Ecto neural progenitor cell (in vitro differentiated cells): Measurements from ENCODE around the gene IGFLR1.

Source experiments
- DNase-seq: peaks from one replicate; pipeline ENCODE4 v3.0.0-alpha.2; 2018; ENCODE audit warnings: low spot score

Gene IGFLR1

DNA sequence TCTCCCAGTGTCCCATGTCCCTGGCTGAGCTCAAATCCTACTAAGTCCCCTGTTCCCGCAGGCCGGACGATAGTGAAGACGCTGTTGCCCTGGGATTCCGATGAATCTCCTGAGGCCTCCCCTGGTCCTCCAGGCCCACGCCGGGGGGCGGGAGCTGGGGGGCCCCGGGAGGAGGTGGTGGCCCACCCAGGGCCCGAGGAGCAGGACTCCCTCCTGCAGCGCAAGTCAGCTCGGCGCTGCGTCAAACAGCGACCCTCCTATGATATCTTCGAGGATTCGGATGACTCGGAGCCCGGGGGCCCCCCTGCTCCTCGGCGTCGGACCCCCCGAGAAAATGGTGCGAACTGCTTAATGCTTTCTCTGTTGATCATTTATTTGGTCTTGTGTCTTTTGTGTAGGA is 18.6 kb downstream of the IGFLR1 start:
- DNase-seq: no peak

DNA sequence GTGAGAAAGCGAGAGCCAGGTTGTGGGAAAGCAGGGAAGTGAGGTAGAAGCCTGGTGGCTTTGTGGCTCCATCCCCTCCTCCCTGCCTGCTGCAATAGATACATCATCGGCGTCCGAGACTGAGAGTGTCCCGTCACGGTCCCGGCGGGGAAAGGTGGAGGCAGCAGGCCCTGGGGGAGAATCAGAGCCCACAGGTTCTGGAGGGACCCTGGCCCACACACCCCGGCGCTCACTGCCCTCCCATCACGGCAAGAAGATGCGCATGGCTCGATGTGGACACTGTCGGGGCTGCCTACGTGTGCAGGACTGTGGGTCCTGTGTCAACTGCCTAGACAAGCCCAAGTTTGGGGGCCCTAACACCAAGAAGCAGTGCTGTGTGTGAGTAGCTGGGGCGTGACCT is 19.4 kb downstream of the IGFLR1 start:
- no peak for DNase-seq

DNA sequence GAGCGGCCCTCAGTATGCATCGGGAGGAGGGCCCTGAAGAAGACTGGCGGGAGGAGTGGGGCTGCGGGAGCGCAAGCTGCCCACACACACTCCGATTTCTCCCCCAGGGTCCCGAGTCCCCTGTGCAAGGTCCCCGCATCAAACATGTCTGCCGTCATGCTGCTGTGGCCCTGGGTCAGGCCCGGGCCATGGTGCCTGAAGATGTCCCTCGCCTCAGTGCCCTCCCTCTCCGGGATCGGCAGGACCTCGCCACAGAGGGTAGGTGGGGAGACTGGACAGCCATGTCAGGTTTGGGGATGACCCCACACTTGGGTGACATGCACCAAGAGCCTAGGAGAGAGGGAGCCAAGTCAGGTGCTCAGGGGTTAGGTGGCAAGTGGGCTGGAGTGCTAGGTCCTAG is 19.8 kb downstream of the IGFLR1 start:
- no peak for DNase-seq

DNA sequence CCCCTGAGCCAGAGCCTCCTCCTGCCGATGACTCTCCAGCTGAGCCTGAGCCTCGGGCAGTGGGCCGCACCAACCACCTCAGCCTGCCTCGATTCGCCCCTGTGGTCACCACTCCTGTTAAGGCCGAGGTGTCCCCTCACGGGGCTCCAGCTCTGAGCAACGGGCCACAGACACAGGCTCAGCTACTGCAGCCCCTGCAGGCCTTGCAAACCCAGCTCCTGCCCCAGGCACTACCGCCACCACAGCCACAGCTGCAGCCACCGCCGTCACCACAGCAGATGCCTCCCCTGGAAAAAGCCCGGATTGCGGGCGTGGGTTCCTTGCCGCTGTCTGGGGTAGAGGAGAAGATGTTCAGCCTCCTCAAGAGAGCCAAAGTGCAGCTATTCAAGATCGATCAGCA is 20.9 kb downstream of the IGFLR1 start:
- DNase-seq: no peak

DNA sequence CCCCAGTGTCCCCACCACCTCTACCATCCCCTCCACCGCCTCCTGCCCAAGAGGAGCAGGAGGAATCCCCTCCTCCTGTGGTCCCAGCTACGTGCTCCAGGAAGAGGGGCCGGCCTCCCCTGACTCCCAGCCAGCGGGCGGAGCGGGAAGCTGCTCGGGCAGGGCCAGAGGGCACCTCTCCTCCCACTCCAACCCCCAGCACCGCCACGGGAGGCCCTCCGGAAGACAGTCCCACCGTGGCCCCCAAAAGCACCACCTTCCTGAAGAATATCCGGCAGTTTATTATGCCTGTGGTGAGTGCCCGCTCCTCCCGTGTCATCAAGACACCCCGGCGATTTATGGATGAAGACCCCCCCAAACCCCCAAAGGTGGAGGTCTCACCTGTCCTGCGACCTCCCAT is 21.6 kb downstream of the IGFLR1 start:
- DNase-seq: no peak

DNA sequence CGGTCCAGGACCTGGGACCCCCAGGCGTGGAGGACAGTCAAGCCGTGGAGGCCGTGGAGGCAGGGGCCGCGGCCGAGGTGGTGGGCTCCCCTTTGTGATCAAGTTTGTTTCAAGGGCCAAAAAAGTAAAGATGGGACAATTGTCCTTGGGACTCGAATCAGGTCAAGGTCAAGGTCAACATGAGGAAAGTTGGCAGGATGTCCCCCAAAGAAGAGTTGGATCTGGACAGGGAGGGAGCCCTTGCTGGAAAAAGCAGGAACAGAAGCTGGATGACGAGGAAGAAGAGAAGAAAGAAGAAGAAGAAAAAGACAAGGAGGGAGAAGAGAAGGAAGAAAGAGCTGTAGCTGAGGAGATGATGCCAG is 22.1 kb downstream of the IGFLR1 start:
- DNase-seq: no peak

DNA sequence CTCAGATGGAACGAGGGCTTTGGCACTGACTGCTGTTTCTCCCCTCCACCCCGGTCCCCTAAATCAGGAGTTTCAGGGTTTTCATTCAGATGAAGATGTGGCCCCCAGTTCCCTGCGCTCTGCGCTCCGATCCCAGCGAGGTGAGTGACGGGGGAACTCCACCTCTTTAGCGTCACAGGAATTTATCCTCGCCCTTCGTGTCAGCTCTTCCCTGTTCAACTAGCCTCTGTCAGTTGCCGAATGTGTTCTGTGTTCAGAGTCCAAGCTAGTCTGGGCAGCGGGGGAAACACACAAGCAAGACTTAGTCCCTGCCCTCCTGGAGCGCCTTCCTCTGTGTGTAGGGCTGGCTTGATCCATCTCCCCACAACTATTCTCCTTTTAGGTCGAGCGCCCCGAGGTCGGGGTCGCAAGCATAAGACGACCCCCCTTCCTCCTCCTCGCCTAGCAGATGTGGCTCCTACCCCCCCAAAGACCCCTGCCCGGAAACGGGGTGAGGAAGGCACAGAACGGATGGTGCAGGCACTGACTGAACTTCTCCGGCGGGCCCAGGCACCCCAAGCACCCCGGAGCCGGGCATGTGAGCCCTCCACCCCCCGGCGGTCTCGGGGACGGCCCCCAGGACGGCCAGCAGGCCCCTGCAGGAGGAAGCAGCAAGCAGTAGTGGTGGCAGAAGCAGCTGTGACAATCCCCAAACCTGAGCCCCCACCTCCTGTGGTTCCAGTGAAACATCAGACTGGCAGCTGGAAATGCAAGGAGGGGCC is 22.7 kb downstream of the IGFLR1 start:
- no peak for DNase-seq

DNA sequence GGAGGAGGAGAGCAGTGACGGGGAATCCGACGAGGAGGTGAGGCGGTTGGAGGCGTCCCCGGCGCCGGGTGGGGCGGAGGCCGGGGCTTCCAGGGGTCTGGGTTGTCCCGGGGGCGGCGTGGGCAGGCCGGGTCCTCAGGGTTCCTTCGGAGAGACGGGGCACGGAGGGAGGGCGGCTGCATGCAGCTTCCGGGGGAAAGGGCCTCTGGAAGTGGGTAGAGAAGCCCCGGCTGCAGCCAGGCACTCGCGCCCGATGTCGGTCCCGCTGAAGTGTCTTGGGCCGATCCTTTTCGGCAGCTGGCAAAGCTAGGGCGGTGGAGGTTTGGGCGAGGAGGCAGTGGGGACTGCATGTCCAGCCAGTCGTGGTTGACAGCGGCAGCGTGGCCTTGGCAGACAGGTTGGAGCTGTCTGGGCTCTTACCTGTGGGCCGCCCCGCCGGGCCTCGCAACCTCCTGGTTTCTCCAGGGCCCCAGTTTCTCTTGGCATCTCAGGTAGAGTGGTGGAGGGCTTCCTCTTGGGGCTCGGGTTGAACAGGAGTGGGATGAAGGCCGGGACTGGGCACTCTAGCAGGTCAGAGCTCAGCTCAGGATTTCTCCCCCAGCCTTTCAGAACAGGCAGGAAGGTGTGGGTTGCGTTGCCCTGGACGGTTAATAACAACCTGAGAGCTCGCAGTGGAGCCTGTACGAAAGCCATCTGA is 23.8 kb downstream of the IGFLR1 start:
- DNase-seq: peak; percentile 70

DNA sequence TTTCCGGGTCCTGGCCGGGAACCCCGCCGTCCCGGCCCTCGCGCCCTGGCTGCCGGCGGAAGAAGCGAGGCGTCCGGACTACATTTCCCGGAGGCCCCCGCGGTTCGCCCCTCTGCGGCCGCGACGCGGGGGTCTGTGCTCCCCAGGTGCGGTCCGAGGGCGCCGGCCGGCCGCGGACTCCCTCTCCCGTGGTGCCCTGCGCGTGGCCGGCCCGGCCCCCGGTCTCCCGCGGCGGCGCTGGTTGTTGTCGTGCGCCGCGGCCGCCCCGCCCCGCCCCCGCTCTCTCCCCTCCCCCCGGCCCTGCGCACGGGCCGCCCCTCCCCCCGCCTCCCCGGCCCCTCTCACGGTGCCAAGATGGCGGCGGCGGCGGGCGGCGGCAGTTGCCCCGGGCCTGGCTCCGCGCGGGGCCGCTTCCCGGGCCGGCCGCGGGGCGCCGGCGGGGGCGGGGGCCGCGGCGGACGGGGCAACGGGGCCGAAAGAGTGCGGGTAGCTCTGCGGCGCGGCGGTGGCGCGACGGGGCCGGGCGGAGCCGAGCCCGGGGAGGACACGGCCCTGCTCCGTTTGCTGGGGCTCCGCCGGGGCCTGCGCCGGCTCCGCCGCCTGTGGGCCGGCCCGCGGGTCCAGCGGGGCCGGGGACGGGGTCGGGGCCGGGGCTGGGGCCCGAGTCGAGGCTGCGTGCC is 24.4 kb downstream of the IGFLR1 start, which contains the start of gene KMT2B:
Gene KMT2B, plus strand, starts transcription at position 339 of the 680 bp plus-strand sequence. Its CDS starts 16 bp downstream, at position 355.
- no peak for DNase-seq

DNA sequence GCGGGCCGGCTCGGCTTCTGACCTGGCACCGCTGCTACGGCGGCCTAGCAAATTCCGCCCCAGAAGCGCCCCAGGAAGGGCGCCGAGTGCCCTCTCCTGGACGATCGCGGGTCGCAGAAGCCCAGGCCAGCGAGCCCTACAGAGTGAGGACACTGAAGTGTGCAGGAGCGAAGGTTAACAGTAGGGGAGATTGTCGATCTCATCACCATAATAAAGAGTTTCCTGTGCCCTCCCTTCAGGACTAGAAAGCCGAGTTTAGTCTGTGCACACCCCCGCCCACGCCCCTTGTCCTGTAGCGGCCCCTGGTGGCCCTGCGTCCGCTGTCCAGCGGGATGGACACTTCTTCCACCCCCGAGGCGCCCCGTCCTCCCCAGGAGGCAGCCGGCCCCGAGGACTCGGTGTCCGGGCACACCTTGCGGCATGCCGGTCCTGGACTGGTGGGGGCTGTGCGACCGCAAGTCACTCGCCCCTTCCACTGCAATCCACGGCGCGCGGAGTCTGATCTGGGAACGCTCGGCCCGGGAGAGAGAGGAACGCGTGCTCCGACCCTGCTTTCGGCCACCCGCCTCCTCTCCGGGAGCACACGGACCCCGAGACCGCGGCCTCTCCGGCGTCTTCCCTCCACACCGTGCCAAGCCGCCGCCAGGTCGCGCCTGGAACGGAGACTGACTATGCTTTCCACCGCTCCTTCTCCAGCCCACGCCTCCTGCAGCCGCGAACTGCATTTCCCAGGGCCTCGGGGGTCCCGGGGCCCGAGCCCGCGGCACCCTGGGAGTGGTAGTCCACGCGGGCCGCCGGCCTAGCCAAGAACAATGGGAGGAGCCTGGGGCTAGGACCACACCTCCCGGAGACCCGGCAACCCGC is 25.2 kb downstream of the IGFLR1 start:
- DNase-seq: peak; percentile 97

DNA sequence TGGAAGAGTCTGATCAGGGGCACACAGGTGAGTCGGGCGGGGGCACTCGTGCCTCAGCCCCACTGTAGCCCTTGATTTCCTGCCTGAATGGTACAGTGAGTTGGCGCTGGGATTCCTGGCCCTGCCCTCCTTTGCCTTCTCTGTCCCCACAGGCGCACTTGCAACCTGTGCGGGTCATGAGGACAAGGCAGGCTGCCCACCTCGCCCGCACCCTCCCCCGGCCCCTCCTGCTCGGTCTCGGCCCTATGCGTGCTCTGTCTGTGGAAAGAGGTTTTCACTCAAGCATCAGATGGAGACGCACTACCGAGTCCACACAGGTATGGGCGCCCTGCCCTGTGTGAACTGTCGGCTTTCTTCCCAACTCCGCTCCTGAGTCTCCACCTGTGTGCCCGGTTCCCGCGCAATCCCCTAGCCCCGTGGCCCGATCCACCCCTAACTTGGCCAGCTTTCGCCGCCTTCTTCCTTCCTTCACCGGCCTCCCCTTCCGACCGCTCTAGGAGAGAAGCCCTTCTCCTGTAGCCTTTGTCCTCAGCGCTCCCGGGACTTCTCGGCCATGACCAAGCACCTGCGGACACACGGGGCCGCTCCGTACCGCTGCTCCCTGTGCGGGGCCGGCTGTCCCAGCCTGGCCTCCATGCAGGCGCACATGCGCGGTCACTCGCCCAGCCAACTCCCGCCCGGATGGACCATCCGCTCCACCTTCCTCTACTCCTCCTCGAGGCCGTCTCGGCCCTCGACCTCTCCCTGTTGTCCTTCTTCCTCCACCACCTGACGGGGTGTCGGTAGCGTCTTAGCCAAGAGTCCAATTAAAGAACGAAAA is 26.1 kb downstream of the IGFLR1 start:
- DNase-seq: no peak

DNA sequence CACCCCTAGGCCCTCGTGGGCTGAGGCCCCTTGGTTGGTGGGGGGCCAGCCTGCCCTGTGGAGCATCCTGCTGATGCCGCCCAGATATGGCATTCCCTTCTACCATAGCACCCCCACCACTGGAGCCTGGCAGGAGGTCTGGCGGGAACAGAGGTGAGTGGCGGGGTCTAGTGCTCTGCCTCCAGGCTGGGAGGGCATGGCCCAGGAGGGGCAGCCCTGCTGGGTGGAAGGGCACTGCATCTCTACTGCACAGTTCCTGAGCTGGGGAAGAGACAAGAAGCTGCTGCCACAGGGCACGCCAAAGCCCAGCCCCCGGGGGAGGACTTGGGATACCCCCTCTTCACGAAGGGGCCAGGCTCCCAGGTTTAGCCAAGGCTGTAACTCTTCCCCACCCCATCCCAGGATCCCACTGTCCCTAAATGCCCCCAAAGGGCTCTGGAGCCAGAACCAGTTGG is 26.9 kb downstream of the IGFLR1 start:
- no peak for DNase-seq

DNA sequence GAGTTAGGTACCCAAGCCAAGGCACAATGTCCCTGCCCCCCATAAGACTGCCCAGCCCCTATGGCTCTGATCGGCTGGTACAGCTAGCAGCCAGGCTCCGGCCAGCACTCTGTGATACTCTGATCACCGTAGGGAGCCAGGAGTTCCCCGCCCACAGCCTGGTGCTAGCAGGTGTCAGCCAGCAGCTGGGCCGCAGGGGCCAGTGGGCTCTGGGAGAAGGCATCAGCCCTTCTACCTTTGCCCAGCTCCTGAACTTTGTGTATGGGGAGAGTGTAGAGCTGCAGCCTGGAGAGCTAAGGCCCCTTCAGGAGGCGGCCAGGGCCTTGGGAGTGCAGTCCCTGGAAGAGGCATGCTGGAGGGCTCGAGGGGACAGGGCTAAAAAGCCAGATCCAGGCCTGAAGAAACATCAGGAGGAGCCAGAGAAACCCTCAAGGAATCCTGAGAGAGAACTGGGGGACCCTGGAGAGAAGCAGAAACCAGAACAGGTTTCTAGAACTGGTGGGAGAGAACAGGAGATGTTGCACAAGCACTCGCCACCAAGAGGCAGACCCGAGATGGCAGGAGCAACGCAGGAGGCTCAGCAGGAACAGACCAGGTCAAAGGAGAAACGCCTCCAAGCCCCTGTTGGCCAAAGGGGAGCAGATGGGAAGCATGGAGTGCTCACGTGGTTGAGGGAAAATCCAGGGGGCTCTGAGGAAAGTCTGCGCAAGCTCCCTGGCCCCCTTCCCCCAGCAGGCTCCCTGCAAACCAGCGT is 27.5 kb downstream of the IGFLR1 start:
- peak; percentile 59 for DNase-seq

DNA sequence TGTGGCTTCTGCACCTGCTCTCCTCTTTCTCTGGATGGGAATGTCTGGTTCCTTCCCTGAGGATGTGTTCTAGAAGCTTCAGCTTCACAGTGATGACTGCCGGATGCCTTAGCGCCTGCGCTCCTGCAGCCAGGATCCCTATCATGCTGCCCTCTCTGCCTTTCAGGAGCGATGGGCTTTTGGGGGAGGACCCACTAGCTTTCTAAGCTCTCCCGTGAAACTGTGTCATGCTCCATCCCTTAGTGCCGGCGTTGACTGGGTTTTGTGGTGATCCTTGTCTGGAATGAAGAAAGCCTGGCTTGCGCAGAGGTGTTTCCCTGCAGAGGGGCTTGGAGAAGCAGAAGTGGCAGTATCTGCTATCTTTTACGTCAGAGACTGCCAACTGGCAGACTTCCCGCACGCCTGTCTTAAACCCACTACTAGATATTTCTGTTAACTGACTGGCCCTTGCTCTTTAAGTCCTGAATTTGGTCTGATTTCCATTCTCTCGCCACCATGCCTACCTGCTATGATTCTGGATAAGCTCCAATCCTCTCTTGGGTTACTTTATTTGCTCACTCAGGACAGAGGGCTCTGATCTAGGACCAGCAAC is 28.3 kb downstream of the IGFLR1 start:
- DNase-seq: no peak

DNA sequence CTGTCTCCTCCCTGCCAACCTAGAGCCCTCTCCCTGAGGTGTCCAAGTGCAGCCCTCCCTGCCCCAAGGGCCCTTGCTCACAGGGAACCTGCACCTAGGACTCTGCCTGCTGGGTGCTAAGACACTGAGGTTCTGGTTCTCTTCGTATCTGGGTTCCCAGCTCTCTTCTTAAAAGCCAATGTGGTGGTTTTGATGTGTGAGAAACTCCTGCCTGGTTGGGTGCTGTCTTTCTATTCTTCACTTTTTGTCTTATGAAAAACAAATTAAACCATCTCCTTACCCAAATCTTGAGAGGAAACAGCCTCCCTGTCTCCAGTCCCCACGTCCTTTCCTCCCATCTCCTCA is 28.8 kb downstream of the IGFLR1 start:
- DNase-seq: no peak

DNA sequence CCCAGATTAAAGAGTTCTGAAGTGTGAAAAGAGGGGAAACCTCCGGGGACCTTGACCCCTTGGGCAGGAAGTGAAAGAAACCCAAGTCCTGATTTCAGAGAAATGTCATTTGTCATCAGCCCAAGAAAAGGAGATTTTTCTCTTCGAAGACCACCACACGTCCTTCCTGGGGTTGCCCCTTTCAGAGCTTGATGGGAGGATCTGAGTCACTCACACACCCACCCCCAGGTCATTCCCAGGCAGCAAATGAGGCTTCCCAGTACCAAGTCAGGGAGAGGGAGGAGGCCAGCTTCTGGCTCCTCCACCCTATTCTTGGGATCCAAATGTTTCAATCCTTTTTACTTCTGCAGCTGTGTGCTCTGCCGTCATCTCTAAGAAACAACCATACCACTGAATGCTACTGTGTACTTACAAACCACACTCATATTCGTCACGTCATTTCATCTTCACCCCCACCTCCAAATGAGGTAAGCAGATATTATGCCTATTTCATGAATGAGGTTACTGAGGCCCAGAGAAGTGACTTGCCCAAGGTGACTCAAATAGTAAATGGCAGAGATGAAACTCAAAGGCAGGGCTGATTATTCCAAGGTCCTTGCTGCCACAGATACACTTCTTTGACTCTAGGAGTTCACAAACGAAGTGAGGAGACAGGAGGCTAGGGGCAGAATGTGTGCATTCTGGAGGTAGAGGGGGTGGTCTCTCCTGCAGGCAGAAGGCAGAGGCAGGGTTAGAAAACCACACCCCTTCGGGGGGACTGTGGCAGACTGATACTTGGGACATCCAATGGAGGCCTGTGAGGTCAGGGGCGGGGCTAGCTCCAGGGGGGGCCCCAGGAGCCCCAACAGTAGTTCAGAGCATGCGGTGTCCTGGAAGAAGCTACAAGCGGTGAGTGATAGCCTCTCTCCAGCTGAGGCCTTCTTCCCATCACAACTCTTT is 29.4 kb downstream of the IGFLR1 start:
- DNase-seq: no peak

DNA sequence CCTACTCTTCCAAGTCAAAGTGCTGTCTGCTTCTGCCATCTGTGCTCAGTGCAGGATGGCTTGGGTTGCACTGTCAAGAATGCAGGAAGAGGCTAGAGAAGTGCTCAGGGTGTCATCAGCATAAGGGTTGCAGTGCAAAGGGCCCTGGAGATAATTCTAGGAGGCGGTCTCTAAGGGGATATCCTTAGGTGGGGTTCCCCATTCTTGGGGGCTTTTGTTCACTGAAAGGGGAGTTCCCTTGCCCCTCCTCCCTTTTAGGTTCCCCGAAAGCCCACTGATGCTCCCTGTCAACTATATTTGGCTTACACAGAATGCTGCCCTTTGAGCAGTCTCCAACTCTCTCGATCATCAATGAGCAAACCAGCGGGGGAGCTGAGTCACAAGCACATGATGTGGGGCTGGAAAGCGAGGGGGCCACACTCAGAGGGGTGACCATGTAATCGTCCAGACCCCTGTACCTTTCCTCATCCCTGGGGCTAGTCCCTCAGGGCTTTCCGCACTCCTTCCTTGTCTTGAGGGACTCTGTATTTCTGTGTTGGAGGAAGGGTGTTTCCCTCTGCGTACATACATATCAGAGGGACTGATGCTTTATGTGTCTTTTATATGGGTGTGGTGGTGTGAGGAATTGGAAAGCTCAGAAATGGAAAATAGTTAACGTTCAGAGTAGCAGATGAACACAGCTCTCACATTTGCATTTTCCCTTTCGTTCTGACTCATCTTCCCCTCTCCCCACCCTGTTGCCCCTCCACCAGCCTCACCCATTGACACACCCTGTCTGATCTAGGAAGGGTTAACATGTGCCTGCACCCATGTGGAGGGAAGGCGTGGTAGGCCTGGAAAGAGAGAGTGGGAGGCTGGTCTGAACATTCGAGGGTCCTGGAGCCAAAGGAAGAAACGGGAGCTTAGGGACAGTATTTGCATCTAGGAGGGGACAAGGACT is 31.2 kb downstream of the IGFLR1 start:
- no peak for DNase-seq

DNA sequence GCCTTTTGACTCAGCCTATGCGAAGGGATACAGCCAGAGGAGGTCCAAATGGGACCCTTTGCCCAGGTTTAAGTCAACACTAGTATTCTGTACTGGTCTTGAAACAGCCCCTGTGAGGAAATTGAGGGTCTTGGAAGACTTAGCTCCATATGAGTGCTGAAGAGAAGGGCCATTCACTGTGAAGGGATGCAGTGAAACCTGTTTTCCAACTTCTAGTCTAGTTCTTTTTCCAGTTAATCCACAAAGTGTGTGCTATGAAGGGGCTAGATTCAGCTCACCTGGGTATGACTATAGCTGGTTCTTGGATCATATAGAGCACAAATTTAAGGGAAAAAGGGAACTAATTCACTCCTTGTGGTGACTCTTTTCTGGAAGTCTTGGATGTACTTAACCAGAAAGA is 33.9 kb downstream of the IGFLR1 start:
- no peak for DNase-seq
